C4-2B (cell line): Measurements from ENCODE around the gene ADIPOQ.

Source experiments
- ZFX ChIP-seq: fragments of 450-650 bp; IDR thresholded peaks from 2 replicates; pipeline ENCODE4 v1.6.1; 2017
- TF ChIP-seq, protein P1 (sequence below): fragments of 450-650 bp; conservative IDR thresholded peaks from 2 replicates; pipeline ENCODE4 v1.5.1; 2017; ENCODE audit warnings: mild to moderate bottlenecking

DNA sequence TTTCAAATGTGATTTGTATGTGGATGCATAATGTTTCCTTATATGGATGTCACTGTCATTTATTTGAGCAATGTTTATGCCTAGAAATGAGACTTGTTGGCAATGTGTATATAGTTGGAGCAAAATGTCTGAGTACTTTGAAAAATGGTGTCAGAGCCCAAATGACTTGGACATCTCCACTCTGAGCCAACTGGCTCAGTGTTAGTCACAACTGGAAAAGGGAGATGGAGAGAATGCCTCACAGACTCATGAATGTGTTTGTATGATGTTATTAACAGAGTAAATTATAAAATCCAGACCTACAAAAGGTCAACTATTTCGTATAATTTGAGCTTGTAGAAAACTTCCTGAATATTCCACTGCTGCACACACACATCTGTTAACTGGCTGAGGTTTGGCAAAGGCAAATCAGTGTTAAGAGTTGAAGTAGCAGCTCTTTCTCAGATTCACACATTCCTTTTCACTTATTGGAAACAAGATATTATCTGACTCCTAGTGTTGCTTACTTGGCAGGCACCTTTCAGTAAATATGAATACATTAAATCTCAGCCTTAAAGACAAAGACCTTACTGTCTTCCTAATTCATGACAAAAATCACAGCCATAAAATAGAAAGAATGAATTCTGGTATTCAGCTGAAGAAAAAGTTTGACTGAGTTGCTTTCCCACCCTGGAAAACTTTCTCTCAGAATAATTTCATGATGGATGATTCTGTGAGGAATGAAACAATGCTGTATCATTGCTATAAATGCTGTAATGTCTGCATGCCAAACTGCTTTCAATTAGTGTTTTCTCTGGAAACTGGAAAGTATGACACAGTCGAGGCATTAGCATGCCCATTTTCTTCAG lies 27.0 kb downstream of the ADIPOQ start:
- TF ChIP-seq, protein P1, sequence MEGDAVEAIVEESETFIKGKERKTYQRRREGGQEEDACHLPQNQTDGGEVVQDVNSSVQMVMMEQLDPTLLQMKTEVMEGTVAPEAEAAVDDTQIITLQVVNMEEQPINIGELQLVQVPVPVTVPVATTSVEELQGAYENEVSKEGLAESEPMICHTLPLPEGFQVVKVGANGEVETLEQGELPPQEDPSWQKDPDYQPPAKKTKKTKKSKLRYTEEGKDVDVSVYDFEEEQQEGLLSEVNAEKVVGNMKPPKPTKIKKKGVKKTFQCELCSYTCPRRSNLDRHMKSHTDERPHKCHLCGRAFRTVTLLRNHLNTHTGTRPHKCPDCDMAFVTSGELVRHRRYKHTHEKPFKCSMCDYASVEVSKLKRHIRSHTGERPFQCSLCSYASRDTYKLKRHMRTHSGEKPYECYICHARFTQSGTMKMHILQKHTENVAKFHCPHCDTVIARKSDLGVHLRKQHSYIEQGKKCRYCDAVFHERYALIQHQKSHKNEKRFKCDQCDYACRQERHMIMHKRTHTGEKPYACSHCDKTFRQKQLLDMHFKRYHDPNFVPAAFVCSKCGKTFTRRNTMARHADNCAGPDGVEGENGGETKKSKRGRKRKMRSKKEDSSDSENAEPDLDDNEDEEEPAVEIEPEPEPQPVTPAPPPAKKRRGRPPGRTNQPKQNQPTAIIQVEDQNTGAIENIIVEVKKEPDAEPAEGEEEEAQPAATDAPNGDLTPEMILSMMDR: no peak
- TF ChIP-seq ZFX: no peak
